CD4-positive, alpha-beta memory T cell (primary cell): Measurements from ENCODE around the gene CORIN. TPM values are rescaled to one million over a fixed set of nuclear protein-coding genes. Genes with fewer than 3 reads are reported as not detected.
"Not testable (repeated sequence)": the region's sequence is repeated elsewhere in the genome, so short reads cannot be mapped to it uniquely, and the experiment has no call there.

Experiments used
- CTCF ChIA-PET: fragments of 350-600 bp; sonication (Branson Sonifier 250); formaldehyde crosslinking; loops from one replicate; lab custom pipeline; 2021; ENCODE audit warnings: inconsistent platforms; ENCODE audit not compliant: partially characterized antibody; lab: Charles Lee
- POLR2A ChIA-PET: fragments of 350-600 bp; sonication (Branson Sonifier 250); formaldehyde crosslinking; loops from one replicate; lab custom pipeline; 2021; ENCODE audit not compliant: partially characterized antibody; lab: Charles Lee
- DNase-seq, 5 donors: peaks; one replicate each; pipeline versions ENCODE4 v3.0.0 to v3.0.0-alpha.2; 2020 to 2022; ENCODE audit warnings: mixed read lengths in 1 of 5
- H3K27ac ChIP-seq: one replicate; pipeline ENCODE4 v1.7.0; 2013; ENCODE audit warnings: low read depth, low read length
- H3K27me3 ChIP-seq: 2 replicates; pipeline ENCODE4 v1.7.0; 2013; ENCODE audit warnings: mild to moderate bottlenecking, low read length, moderate library complexity; ENCODE audit not compliant: insufficient read depth
- H3K36me3 ChIP-seq: 2 replicates; pipeline ENCODE4 v1.7.0; 2013; ENCODE audit warnings: mild to moderate bottlenecking, low read length, moderate library complexity; ENCODE audit not compliant: insufficient read depth
- H3K4me1 ChIP-seq: 2 replicates; pipeline ENCODE4 v1.7.0; 2013; ENCODE audit warnings: mild to moderate bottlenecking, low read length, moderate library complexity; ENCODE audit not compliant: insufficient read depth
- H3K4me3 ChIP-seq, 2 donors: one replicate each; pipeline ENCODE4 v1.7.0; 2013; ENCODE audit warnings: low read length in 2 of 2, mild to moderate bottlenecking in 1 of 2
- H3K9me3 ChIP-seq, 2 donors: one replicate each; pipeline ENCODE4 v1.7.0; 2013; ENCODE audit warnings: low read length in 2 of 2, control low read depth in 1 of 2; ENCODE audit not compliant: control insufficient read depth in 1 of 2
- H3K27ac Mint-ChIP-seq, 7 donors: one replicate each; pipeline ENCODE4 v1.8.0; 2020 to 2021; ENCODE audit warnings: mixed read lengths in 7 of 7, mild to moderate bottlenecking in 6 of 7, inconsistent platforms in 3 of 7, moderate library complexity in 3 of 7
- H3K27me3 Mint-ChIP-seq, 2 donors: one replicate each; pipeline ENCODE4 v1.8.0; 2020 to 2021; ENCODE audit warnings: mixed read lengths in 2 of 2
- H3K36me3 Mint-ChIP-seq, 2 donors: one replicate each; pipeline ENCODE4 v1.8.0; 2020 to 2021; ENCODE audit warnings: mixed read lengths in 2 of 2, inconsistent platforms in 1 of 2, mild to moderate bottlenecking in 1 of 2
- H3K4me1 Mint-ChIP-seq, 4 donors: one replicate each; pipeline ENCODE4 v1.8.0; 2020 to 2021; ENCODE audit warnings: mixed read lengths in 4 of 4, mild to moderate bottlenecking in 1 of 4
- H3K4me3 Mint-ChIP-seq, 8 donors: one replicate each; pipeline ENCODE4 v1.8.0; 2020 to 2021; ENCODE audit warnings: mixed read lengths in 8 of 8, mild to moderate bottlenecking in 7 of 8, moderate library complexity in 6 of 8, inconsistent platforms in 3 of 8
- H3K9me3 Mint-ChIP-seq, 8 donors: one replicate each; pipeline ENCODE4 v1.8.0; 2020 to 2021; ENCODE audit warnings: mixed read lengths in 8 of 8, mild to moderate bottlenecking in 5 of 8, inconsistent platforms in 3 of 8, moderate library complexity in 1 of 8
- intact Hi-C: fragments of 100-400 bp; cut with micrococcal nuclease; formaldehyde crosslinking; loops from one replicate; pipeline ENCODE4 v1.15.1; 2023
- polyA plus RNA-seq, 2 donors: library from polyadenylated mRNA; unstranded; fragments of 300-500 nt; fragmentation: Illumina TruSeq; gene quantifications; one replicate each; pipeline ENCODE4 v1.2.3, GENCODE V29; 2021
- total RNA-seq, 2 experiments: library from RNA; stranded (reverse); gene quantifications; one replicate each; pipeline ENCODE4 v1.2.3, GENCODE V29; 2021

CORIN gene
- total and polyA plus RNA-seq, 4 experiments from 2014 or later: 0.30 to 1.1 (median 0.36) TPM; not detected in 1

DNA sequence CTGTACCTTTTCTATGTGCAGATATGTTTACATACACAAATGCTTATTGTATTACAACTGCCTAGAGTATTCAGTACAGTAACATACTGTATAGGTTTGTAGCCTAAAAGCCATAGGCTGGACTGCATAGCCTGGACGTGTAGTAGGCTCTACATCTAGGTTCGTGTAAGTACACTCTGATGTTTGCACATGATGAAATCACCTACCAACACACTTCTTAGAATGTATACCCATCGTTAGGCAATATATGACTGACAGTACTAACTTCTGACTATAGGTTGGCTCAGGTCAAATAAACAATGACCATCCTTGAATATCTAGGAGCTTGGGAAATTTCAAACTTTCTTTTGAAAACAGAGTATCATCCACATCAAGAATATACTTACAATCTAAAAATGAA lies 139.0 kb downstream of the CORIN start:
- no peak overlapping the region for H3K4me3 ChIP-seq
- no peaks in the 10 kb centered on the region for H3K9me3 ChIP-seq
- Mint-ChIP-seq H3K9me3 (no peaks in the 10 kb centered on the region), H3K27ac (no peak overlapping the region), H3K27me3 (peaks cover 10 to 12% of the 10 kb centered on the region in 2 donors), H3K4me1 (no peaks in the 10 kb centered on the region), H3K36me3 (no peaks in the 10 kb centered on the region), H3K4me3 (no peak overlapping the region)
- no peak overlapping the region for H3K27ac ChIP-seq
- DNase-seq: no peak
- H3K27me3 ChIP-seq: no peaks in the 10 kb centered on the region
- intact Hi-C loops: no loop called here
- ChIA-PET POLR2A (no interaction called here), CTCF (interaction anchor here (2.3 kb wide), 1 partner anchor 11 kb away, joined by 7 read pairs; no protein-coding TSS in a partner anchor)
- no peaks in the 10 kb centered on the region for H3K36me3 ChIP-seq
- H3K4me1 ChIP-seq: no peaks in the 10 kb centered on the region

GRCh38 chr4:47696823-47697222 lies 141.0 kb downstream of the CORIN start:
- no peaks in the 10 kb centered on the region for H3K36me3 Mint-ChIP-seq
- intact Hi-C loops: no loop called here
- no peaks in the 10 kb centered on the region for H3K9me3 Mint-ChIP-seq
- no peaks in the 10 kb centered on the region for H3K4me1 Mint-ChIP-seq
- CTCF ChIA-PET: interaction anchor here (2.3 kb wide), 1 partner anchor 9 kb away, joined by 7 read pairs; no protein-coding TSS in a partner anchor
- Histone ChIP-seq H3K4me1 (no peaks in the 10 kb centered on the region), H3K27ac (no peak overlapping the region), H3K36me3 (no peaks in the 10 kb centered on the region), H3K4me3 (no peak overlapping the region), H3K27me3 (no peaks in the 10 kb centered on the region), H3K9me3 (no peaks in the 10 kb centered on the region)
- POLR2A ChIA-PET: no interaction called here
- peaks cover 13% of the 10 kb centered on the region in 2 donors for H3K27me3 Mint-ChIP-seq
- H3K4me3 Mint-ChIP-seq: no peak overlapping the region
- H3K27ac Mint-ChIP-seq: no peak overlapping the region
- no peak for DNase-seq

- ChIA-PET CTCF (no interaction called here), POLR2A (no interaction called here)
- intact Hi-C loops: no loop called here
Measured at GRCh38 chr4:47695260-47695659, 142.6 kb downstream of the CORIN start.

GRCh38 chr4:47694322-47694721 lies 143.5 kb downstream of the CORIN start:
- no peaks in the 10 kb centered on the region for H3K9me3 Mint-ChIP-seq
- H3K36me3 ChIP-seq: no peaks in the 10 kb centered on the region
- CTCF ChIA-PET: interaction anchor here (1.0 to 1.6 kb wide), 3 partner anchors 9 to 28 kb away, joined by 3 to 4 read pairs (median 3); no protein-coding TSS in a partner anchor

More at GRCh38 chr4:47695260-47695659, 142.6 kb downstream of the CORIN start:
- H3K27ac Mint-ChIP-seq: no peak overlapping the region
- no peaks in the 10 kb centered on the region for H3K4me1 ChIP-seq
- no peaks in the 10 kb centered on the region for H3K27me3 ChIP-seq
- H3K4me3 ChIP-seq: no peak overlapping the region
- H3K4me3 Mint-ChIP-seq: no peak overlapping the region
- H3K36me3 Mint-ChIP-seq: no peaks in the 10 kb centered on the region
- no peak overlapping the region for H3K27ac ChIP-seq
- H3K36me3 ChIP-seq: no peaks in the 10 kb centered on the region
- H3K27me3 Mint-ChIP-seq: peaks cover 10 to 13% of the 10 kb centered on the region in 2 donors
- no peaks in the 10 kb centered on the region for H3K9me3 ChIP-seq
- H3K4me1 Mint-ChIP-seq: no peaks in the 10 kb centered on the region
- no peak for DNase-seq
- no peaks in the 10 kb centered on the region for H3K9me3 Mint-ChIP-seq

GRCh38 chr4:47692691-47693090 lies 145.2 kb downstream of the CORIN start:
- Mint-ChIP-seq H3K9me3 (no peaks in the 10 kb centered on the region), H3K4me1 (no peaks in the 10 kb centered on the region), H3K36me3 (no peaks in the 10 kb centered on the region), H3K27me3 (peaks cover 8 to 9% of the 10 kb centered on the region in 2 donors), H3K27ac (no peak overlapping the region), H3K4me3 (no peak overlapping the region)
- no peaks in the 10 kb centered on the region for H3K4me1 ChIP-seq
- H3K9me3 ChIP-seq: no peaks in the 10 kb centered on the region
- H3K27ac ChIP-seq: no peak overlapping the region
- intact Hi-C loops: no loop called here
- H3K4me3 ChIP-seq: no peak overlapping the region
- CTCF ChIA-PET: no interaction called here
- POLR2A ChIA-PET: no interaction called here
- DNase-seq: no peak
- no peaks in the 10 kb centered on the region for H3K27me3 ChIP-seq
- no peaks in the 10 kb centered on the region for H3K36me3 ChIP-seq

More at GRCh38 chr4:47694322-47694721, 143.5 kb downstream of the CORIN start:
- POLR2A ChIA-PET: no interaction called here
- no peak overlapping the region for H3K27ac ChIP-seq
- no peak overlapping the region for H3K4me3 Mint-ChIP-seq
- no peak overlapping the region for H3K27ac Mint-ChIP-seq
- DNase-seq: no peak
- H3K27me3 Mint-ChIP-seq: peaks cover 10 to 13% of the 10 kb centered on the region in 2 donors
- H3K27me3 ChIP-seq: no peaks in the 10 kb centered on the region
- intact Hi-C loops: no loop called here
- no peaks in the 10 kb centered on the region for H3K36me3 Mint-ChIP-seq
- H3K4me1 Mint-ChIP-seq: no peaks in the 10 kb centered on the region
- H3K4me1 ChIP-seq: no peaks in the 10 kb centered on the region
- no peak overlapping the region for H3K4me3 ChIP-seq
- H3K9me3 ChIP-seq: no peaks in the 10 kb centered on the region

GRCh38 chr4:47691757-47692383 lies 146.0 kb downstream of the CORIN start:
- H3K36me3 ChIP-seq, H3K27me3 ChIP-seq, H3K27ac Mint-ChIP-seq, H3K9me3 ChIP-seq, H3K27ac ChIP-seq, H3K36me3 Mint-ChIP-seq, H3K27me3 Mint-ChIP-seq, H3K4me3 ChIP-seq, H3K9me3 Mint-ChIP-seq, POLR2A ChIA-PET, H3K4me1 Mint-ChIP-seq, DNase-seq, intact Hi-C loops, H3K4me3 Mint-ChIP-seq, CTCF ChIA-PET, H3K4me1 ChIP-seq: not testable (repeated sequence)

GRCh38 chr4:47690611-47691010 lies 147.3 kb downstream of the CORIN start:
- Histone ChIP-seq H3K4me1 (no peaks in the 10 kb centered on the region), H3K27ac (no peak overlapping the region), H3K36me3 (no peaks in the 10 kb centered on the region), H3K27me3 (no peaks in the 10 kb centered on the region), H3K4me3 (no peak overlapping the region), H3K9me3 (no peaks in the 10 kb centered on the region)
- no peak overlapping the region for H3K27ac Mint-ChIP-seq
- H3K36me3 Mint-ChIP-seq: no peaks in the 10 kb centered on the region
- peaks cover 3 to 4% of the 10 kb centered on the region in 2 donors for H3K27me3 Mint-ChIP-seq
- DNase-seq: no peak
- H3K4me1 Mint-ChIP-seq: peaks cover 0 to 3% (median 0%) of the 10 kb centered on the region in 4 donors
- H3K4me3 Mint-ChIP-seq: no peak overlapping the region
- no peaks in the 10 kb centered on the region for H3K9me3 Mint-ChIP-seq
- ChIA-PET POLR2A (no interaction called here), CTCF (interaction anchor here (0.9 kb wide), 1 partner anchor 243 kb away, joined by 3 read pairs; no protein-coding TSS in a partner anchor)
- intact Hi-C loops: no loop called here
